Measurements from ENCODE around the gene MAST4. TPM values are rescaled to one million over a fixed set of nuclear protein-coding genes. Genes with fewer than 3 reads are reported as not detected.

The MAST4 gene
- total and polyA plus RNA-seq, 2 donors (not counting 1 experiment from before 2014, with no cell fraction given) = 2.5 to 57.1 TPM

GRCh38 chr5:66870708-66871107 lies 274.5 kb downstream of the MAST4 start:
- CTCF ChIA-PET = no interaction called here
- Histone ChIP-seq H3K36me3 (replicated peaks in 1 of 2; ENCODE audit: control extremely low read depth in 1 of 2, control insufficient read depth in 1 of 2, extremely low read depth in 1 of 2, insufficient read depth in 2 of 2, low read length in 1 of 2) (no peaks in the 10 kb centered on the region), H3K79me2 (ENCODE audit: control insufficient read depth, insufficient read depth, low read length) (no peaks in the 10 kb centered on the region), H3K4me2 (replicated peaks; ENCODE audit: low read depth, low read length, poor library complexity, severe bottlenecking) (no peak overlapping the region), H3K4me3 (ENCODE audit: control extremely low read depth in 1 of 5, extremely low read depth in 1 of 5, insufficient read depth in 1 of 5, low read depth in 2 of 5, low read length in 4 of 5) (no peak overlapping the region), H3K9me3 (ENCODE audit: control extremely low read depth in 1 of 3, control insufficient read depth in 2 of 3, insufficient read depth in 1 of 3, low read length in 2 of 3) (no peaks in the 10 kb centered on the region), H4K20me1 (ENCODE audit: control insufficient read depth, insufficient read depth, low read length, poor library complexity, severe bottlenecking) (no peaks in the 10 kb centered on the region), H3K4me1 (ENCODE audit: control insufficient read depth in 2 of 2, insufficient read depth in 2 of 2, low read length in 2 of 2) (no peaks in the 10 kb centered on the region), H3K9ac (ENCODE audit: low read length) (no peak overlapping the region), H3K27me3 (replicated peaks in 1 of 4; ENCODE audit: control extremely low read depth in 1 of 4, control insufficient read depth in 3 of 4, insufficient read depth in 4 of 4, low read length in 3 of 4) (no peaks in the 10 kb centered on the region), H3K27ac (ENCODE audit: low read length in 2 of 2) (no peak overlapping the region), H2AFZ (ENCODE audit: insufficient read depth, low read depth, low read length, poor library complexity, severe bottlenecking) (no peak overlapping the region)
- Mint-ChIP-seq H3K27me3 (no peaks in the 10 kb centered on the region), H3K27ac (no peak overlapping the region), H3K4me1 (no peaks in the 10 kb centered on the region), H3K9me3 (ENCODE audit: insufficient read depth) (no peaks in the 10 kb centered on the region), H3K4me3 (no peak overlapping the region)
- ATAC-seq (ENCODE audit: low read depth) (no peak), DNase-seq (no peak)
- POLR2A ChIA-PET = no interaction called here
- intact Hi-C loops (cut with micrococcal nuclease) = no loop called here
- WGBS (ENCODE audit: insufficient coverage) = 92% methylated on average over 8 of the region's 10 CpGs
- TF ChIP-seq CTCF (IDR thresholded peaks at IDR 0.05) (no peak), EZH2 (IDR thresholded peaks at IDR 0.05; ENCODE audit: borderline replicate concordance, insufficient read depth, low read depth, low read length, poor library complexity, severe bottlenecking) (no peak)

- Histone ChIP-seq H3K4me2 (replicated peaks; ENCODE audit: low read depth, low read length, poor library complexity, severe bottlenecking) (no peak overlapping the region), H3K9me3 (ENCODE audit: control extremely low read depth in 1 of 3, control insufficient read depth in 2 of 3, insufficient read depth in 1 of 3, low read length in 2 of 3) (no peaks in the 10 kb centered on the region), H3K9ac (ENCODE audit: low read length) (no peak overlapping the region), H3K4me3 (ENCODE audit: control extremely low read depth in 1 of 5, extremely low read depth in 1 of 5, insufficient read depth in 1 of 5, low read depth in 2 of 5, low read length in 4 of 5) (no peak overlapping the region), H3K79me2 (ENCODE audit: control insufficient read depth, insufficient read depth, low read length) (no peaks in the 10 kb centered on the region), H3K36me3 (replicated peaks in 1 of 2; ENCODE audit: control extremely low read depth in 1 of 2, control insufficient read depth in 1 of 2, extremely low read depth in 1 of 2, insufficient read depth in 2 of 2, low read length in 1 of 2) (no peaks in the 10 kb centered on the region), H3K27ac (ENCODE audit: low read length in 2 of 2) (no peak overlapping the region), H3K4me1 (ENCODE audit: control insufficient read depth in 2 of 2, insufficient read depth in 2 of 2, low read length in 2 of 2) (no peaks in the 10 kb centered on the region), H3K27me3 (replicated peaks in 1 of 4; ENCODE audit: control extremely low read depth in 1 of 4, control insufficient read depth in 3 of 4, insufficient read depth in 4 of 4, low read length in 3 of 4) (no peaks in the 10 kb centered on the region), H4K20me1 (ENCODE audit: control insufficient read depth, insufficient read depth, low read length, poor library complexity, severe bottlenecking) (no peaks in the 10 kb centered on the region), H2AFZ (ENCODE audit: insufficient read depth, low read depth, low read length, poor library complexity, severe bottlenecking) (no peak overlapping the region)
- ATAC-seq (ENCODE audit: low read depth) (no peak), DNase-seq (no peak)
- H3K9me3 Mint-ChIP-seq (ENCODE audit: insufficient read depth) = no peaks in the 10 kb centered on the region
- no peak overlapping the region for H3K27ac Mint-ChIP-seq
- ChIA-PET POLR2A (no interaction called here), CTCF (no interaction called here)
- H3K4me3 Mint-ChIP-seq = no peak overlapping the region
- intact Hi-C loops (cut with micrococcal nuclease) = no loop called here
- H3K27me3 Mint-ChIP-seq = no peaks in the 10 kb centered on the region
- TF ChIP-seq CTCF (IDR thresholded peaks at IDR 0.05) (no peak), EZH2 (IDR thresholded peaks at IDR 0.05; ENCODE audit: borderline replicate concordance, insufficient read depth, low read depth, low read length, poor library complexity, severe bottlenecking) (no peak)
- WGBS (ENCODE audit: insufficient coverage) = 100% methylated on average over 4 of the region's 5 CpGs
- H3K4me1 Mint-ChIP-seq = no peaks in the 10 kb centered on the region
Measured at GRCh38 chr5:66871651-66872050, 275.5 kb downstream of the MAST4 start.

All from B cell (primary cell).